ENCODE data around the gene MRPS7. TPM values are rescaled to one million over a fixed set of nuclear protein-coding genes. Genes with fewer than 3 reads are reported as not detected.

The MRPS7 gene
- total RNA-seq, 2 donors from 2014 or later = 40.8 to 45.3 TPM

- Histone ChIP-seq H3K9me3 (no peaks in the 10 kb centered on the region), H3K36me3 (peaks cover 0 to 17% of the 10 kb centered on the region in 2 donors), H3K27ac (no peak overlapping the region), H3K27me3 (replicated peaks; ENCODE audit: insufficient read depth) (no peaks in the 10 kb centered on the region), H3K4me1 (replicated peaks) (peaks cover 6% of the 10 kb centered on the region), H3K4me3 (no peak overlapping the region)
- 95% methylated on average over 4 of the region's 4 CpGs for WGBS
- no peak for DNase-seq (ENCODE audit: low spot score)
- TF ChIP-seq POLR2AphosphoS5 (IDR thresholded peaks at IDR 0.05) (no peak), POLR2A (IDR thresholded peaks at IDR 0.05) (no peak), CTCF (IDR thresholded peaks at IDR 0.05) (no peak)
- intact Hi-C loops (cut with DNase I) = no loop called here
These were observed 1.4 kb downstream of the MRPS7 start for GRCh38 chr17:75263055-75263454.

DNA sequence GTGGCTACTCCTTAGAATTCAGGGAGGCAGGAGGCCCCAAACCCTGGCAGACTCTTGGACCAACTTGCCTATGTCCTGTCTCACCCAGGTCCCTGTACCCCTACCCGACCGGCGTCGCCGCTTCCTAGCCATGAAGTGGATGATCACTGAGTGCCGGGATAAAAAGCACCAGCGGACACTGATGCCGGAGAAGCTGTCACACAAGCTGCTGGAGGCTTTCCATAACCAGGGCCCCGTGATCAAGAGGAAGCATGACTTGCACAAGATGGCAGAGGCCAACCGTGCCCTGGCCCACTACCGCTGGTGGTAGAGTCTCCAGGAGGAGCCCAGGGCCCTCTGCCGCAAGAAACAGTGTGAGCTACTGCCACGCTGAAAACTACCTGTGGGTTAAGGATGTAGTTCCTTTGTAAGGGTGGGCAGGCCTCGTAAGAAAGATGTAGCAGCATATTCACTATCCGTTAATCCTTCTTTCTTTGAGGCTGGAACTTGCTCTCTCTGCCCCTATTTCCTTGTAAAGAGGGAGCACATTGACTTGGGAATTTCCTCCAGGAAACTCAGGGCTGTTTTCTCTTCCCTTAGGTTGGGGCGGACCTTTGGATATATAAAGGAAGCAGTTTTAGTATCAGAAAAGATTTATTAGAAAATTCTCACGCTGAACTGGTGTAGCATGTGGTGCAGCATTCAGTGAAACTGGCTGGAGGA lies 4.1 kb downstream of the MRPS7 start:
- Histone ChIP-seq H3K4me1 (replicated peaks) (peaks cover 11% of the 10 kb centered on the region), H3K27ac (no peak overlapping the region), H3K36me3 (peaks cover 0 to 17% of the 10 kb centered on the region in 2 donors), H3K27me3 (replicated peaks; ENCODE audit: insufficient read depth) (no peaks in the 10 kb centered on the region), H3K9me3 (no peaks in the 10 kb centered on the region), H3K4me3 (no peak overlapping the region)
- TF ChIP-seq POLR2A (IDR thresholded peaks at IDR 0.05) = no peak
- TF ChIP-seq CTCF (IDR thresholded peaks at IDR 0.05) = no peak
- no peak for TF ChIP-seq POLR2AphosphoS5 (IDR thresholded peaks at IDR 0.05)
- WGBS = 86% methylated on average over 17 of the region's 17 CpGs
- intact Hi-C loops (cut with DNase I) = no loop called here
- no peak for DNase-seq (ENCODE audit: low spot score)

DNA sequence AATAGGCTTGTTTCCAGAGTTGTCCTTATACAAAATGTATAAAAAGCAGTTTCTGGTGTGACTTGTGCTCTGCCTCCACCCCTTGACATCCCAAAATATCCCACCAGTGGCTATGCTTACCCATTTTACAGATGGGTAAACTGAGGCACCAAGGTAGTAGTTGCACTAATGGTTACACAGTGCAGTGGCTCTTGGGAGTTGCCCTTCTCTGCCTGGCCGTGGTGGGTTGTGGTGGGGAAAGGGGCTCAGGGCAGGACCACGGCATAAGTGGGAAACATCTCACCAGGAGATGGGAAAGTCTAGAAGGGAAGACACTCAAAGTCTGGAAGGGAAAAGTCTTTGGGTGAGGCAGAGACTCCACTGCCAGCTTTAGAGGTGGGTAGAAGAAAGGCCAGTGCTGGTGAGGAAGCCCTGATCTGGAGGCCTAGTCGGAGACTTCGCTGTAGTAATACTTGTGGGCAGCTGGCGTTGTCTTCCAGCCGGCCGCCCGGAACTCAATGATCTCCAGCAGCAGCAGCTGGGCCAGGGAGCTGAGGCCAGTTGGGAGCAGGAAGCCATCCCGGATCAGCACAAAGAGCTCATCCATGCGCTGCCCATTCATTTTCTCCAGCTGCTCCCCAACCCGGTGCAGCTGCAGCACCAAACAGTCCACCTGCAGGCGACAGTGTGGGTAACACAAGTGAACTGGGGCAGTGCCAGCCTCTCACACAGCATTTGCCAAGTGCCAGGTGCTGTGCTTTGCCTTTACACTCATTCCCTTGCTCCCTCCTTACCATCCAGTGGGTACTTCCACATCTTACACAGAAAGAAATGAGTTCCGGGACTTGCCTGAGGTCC lies 4.9 kb downstream of the MRPS7 start:
- 72% methylated on average over 13 of the region's 13 CpGs for WGBS
- Histone ChIP-seq H3K27me3 (replicated peaks; ENCODE audit: insufficient read depth) (no peaks in the 10 kb centered on the region), H3K36me3 (peaks cover 0 to 17% of the 10 kb centered on the region in 2 donors), H3K4me3 (no peak overlapping the region), H3K9me3 (no peaks in the 10 kb centered on the region), H3K4me1 (replicated peaks) (peaks cover 11% of the 10 kb centered on the region), H3K27ac (no peak overlapping the region)
- TF ChIP-seq CTCF (IDR thresholded peaks at IDR 0.05) = no peak
- TF ChIP-seq POLR2AphosphoS5 (IDR thresholded peaks at IDR 0.05) = no peak
- TF ChIP-seq POLR2A (IDR thresholded peaks at IDR 0.05) = no peak
- intact Hi-C loops (cut with DNase I) = no loop called here
- no peak for DNase-seq (ENCODE audit: low spot score)

GRCh38 chr17:75267153-75267410 lies 5.4 kb downstream of the MRPS7 start:
- no peak for TF ChIP-seq POLR2AphosphoS5 (IDR thresholded peaks at IDR 0.05)
- TF ChIP-seq CTCF (IDR thresholded peaks at IDR 0.05) = no peak
- no peak for TF ChIP-seq POLR2A (IDR thresholded peaks at IDR 0.05)
- Histone ChIP-seq H3K9me3 (no peaks in the 10 kb centered on the region), H3K36me3 (peaks cover 0 to 17% of the 10 kb centered on the region in 2 donors), H3K27ac (no peak overlapping the region), H3K4me1 (replicated peaks) (peaks cover 11% of the 10 kb centered on the region), H3K27me3 (replicated peaks; ENCODE audit: insufficient read depth) (no peaks in the 10 kb centered on the region), H3K4me3 (no peak overlapping the region)
- no peak for DNase-seq (ENCODE audit: low spot score)
- 26% methylated on average over 2 of the region's 2 CpGs for WGBS
- intact Hi-C loops (cut with DNase I) = no loop called here

Measured in prostate gland (tissue), 2 donors.